ENCODE data around the gene REV1.
"Not testable (repeated sequence)": the region's sequence is repeated elsewhere in the genome, so short reads cannot be mapped to it uniquely, and the experiment has no call there.

REV1 gene

GRCh38 chr2:99354825-99355224 is 135.0 kb downstream of the REV1 start:
- DNase-seq (ENCODE audit: low read depth, low spot score) = not testable (repeated sequence)

GRCh38 chr2:99354070-99354469 is 135.7 kb downstream of the REV1 start:
- no peak for DNase-seq (ENCODE audit: low read depth, low spot score)

Measured in activated CD4-positive, CD25-positive, alpha-beta regulatory T cell treated with anti-CD3 and anti-CD28 coated beads, Interleukin-2, amount 50 U/mL, for 16 hours (primary cell).